ENCODE measurements around the gene BAZ2A. TPM values are rescaled to one million over a fixed set of nuclear protein-coding genes. Genes with fewer than 3 reads are reported as not detected.

The BAZ2A gene
- total RNA-seq, 1 donor from 2014 or later: 116 TPM

GRCh38 chr12:56670836-56671235 is 40.7 kb upstream of the BAZ2A start:
- Mint-ChIP-seq H3K36me3 (ENCODE audit: low read depth) (peaks cover 21% of the 10 kb centered on the region), H3K27ac (ENCODE audit: unreplicated experiment) (no peak overlapping the region)

GRCh38 chr12:56668197-56668457 is 38.0 kb upstream of the BAZ2A start:
- Mint-ChIP-seq H3K27ac (ENCODE audit: unreplicated experiment) (no peak overlapping the region), H3K4me1 (no peaks in the 10 kb centered on the region), H3K4me3 (no peak overlapping the region), H3K36me3 (ENCODE audit: low read depth) (peaks cover 30% of the 10 kb centered on the region), H3K27me3 (ENCODE audit: low read depth) (no peaks in the 10 kb centered on the region), H3K9me3 (no peaks in the 10 kb centered on the region)
- TF ChIP-seq CTCF (conservative IDR thresholded peaks at IDR 0.05): no peak
- DNase-seq (ENCODE audit: low read depth, low spot score): no peak

More at GRCh38 chr12:56670836-56671235, 40.7 kb upstream of the BAZ2A start:
- no peaks in the 10 kb centered on the region for H3K27me3 Mint-ChIP-seq (ENCODE audit: low read depth)
- peaks cover 4% of the 10 kb centered on the region for H3K4me1 Mint-ChIP-seq
- no peak for DNase-seq (ENCODE audit: low read depth, low spot score)
- H3K4me3 Mint-ChIP-seq: no peak overlapping the region
- H3K9me3 Mint-ChIP-seq: no peaks in the 10 kb centered on the region
- no peak for TF ChIP-seq CTCF (conservative IDR thresholded peaks at IDR 0.05)

GRCh38 chr12:56661979-56662638 is 32.0 kb upstream of the BAZ2A start:
- DNase-seq (ENCODE audit: low read depth, low spot score): no peak
- H3K4me3 Mint-ChIP-seq: no peak overlapping the region
- H3K27ac Mint-ChIP-seq (ENCODE audit: unreplicated experiment): no peak overlapping the region
- no peaks in the 10 kb centered on the region for H3K27me3 Mint-ChIP-seq (ENCODE audit: low read depth)
- H3K9me3 Mint-ChIP-seq: no peaks in the 10 kb centered on the region
- peaks cover 16% of the 10 kb centered on the region for H3K36me3 Mint-ChIP-seq (ENCODE audit: low read depth)
- no peak for TF ChIP-seq CTCF (conservative IDR thresholded peaks at IDR 0.05)
- H3K4me1 Mint-ChIP-seq: no peaks in the 10 kb centered on the region

- no peaks in the 10 kb centered on the region for H3K27me3 Mint-ChIP-seq (ENCODE audit: low read depth)
- TF ChIP-seq CTCF (conservative IDR thresholded peaks at IDR 0.05): no peak
- H3K4me3 Mint-ChIP-seq: no peak overlapping the region
- H3K9me3 Mint-ChIP-seq: no peaks in the 10 kb centered on the region
- H3K36me3 Mint-ChIP-seq (ENCODE audit: low read depth): peaks cover 16% of the 10 kb centered on the region
- H3K4me1 Mint-ChIP-seq: no peaks in the 10 kb centered on the region
- DNase-seq (ENCODE audit: low read depth, low spot score): no peak
- H3K27ac Mint-ChIP-seq (ENCODE audit: unreplicated experiment): no peak overlapping the region
Measured at GRCh38 chr12:56661560-56661959, 31.4 kb upstream of the BAZ2A start.

GRCh38 chr12:56658921-56659320 is 28.8 kb upstream of the BAZ2A start:
- Mint-ChIP-seq H3K27me3 (ENCODE audit: low read depth) (no peaks in the 10 kb centered on the region), H3K4me1 (no peaks in the 10 kb centered on the region), H3K27ac (ENCODE audit: unreplicated experiment) (no peak overlapping the region), H3K9me3 (peaks cover 3% of the 10 kb centered on the region), H3K4me3 (no peak overlapping the region), H3K36me3 (ENCODE audit: low read depth) (peaks cover 15% of the 10 kb centered on the region)
- DNase-seq (ENCODE audit: low read depth, low spot score): no peak
- TF ChIP-seq CTCF (conservative IDR thresholded peaks at IDR 0.05): no peak

All from neural crest cell (in vitro differentiated cells).